SU-DHL-6 (cell line): ENCODE measurements around the gene BPIFA3.

ENCODE experiments used
- H2AFZ ChIP-seq: fragments of 200-600 bp; sonication (generic); 2 replicates; pipeline ENCODE4 v1.6.1; 2014; ENCODE audit warnings: low read depth, mild to moderate bottlenecking, moderate library complexity, mixed read lengths, antibody characterized with exemption, low read length; ENCODE audit not compliant: severe bottlenecking
- H3F3A ChIP-seq: fragments of 200-600 bp; shearing (Covaris generic); 2 replicates; pipeline ENCODE4 v1.6.0; 2016; ENCODE audit warnings: antibody characterized with exemption, mild to moderate bottlenecking; ENCODE audit not compliant: insufficient read depth
- H3K27ac ChIP-seq: fragments of 200-600 bp; sonication (generic); 2 replicates; pipeline ENCODE4 v1.5.1; 2016; ENCODE audit warnings: low read depth, mild to moderate bottlenecking, low read length, moderate library complexity, mixed read lengths
- H3K27me3 ChIP-seq: fragments of 200-600 bp; sonication (generic), shearing (Covaris generic); 2 replicates; pipeline ENCODE4 v1.6.0; 2014; ENCODE audit warnings: mild to moderate bottlenecking, low read length
- H3K36me3 ChIP-seq: fragments of 200-600 bp; sonication (generic); 2 replicates; pipeline ENCODE4 v1.6.1; 2014; ENCODE audit warnings: mild to moderate bottlenecking, low read length, mixed read lengths
- H3K4me2 ChIP-seq: fragments of 300-600, 200-600 bp; shearing (Covaris generic), sonication (generic); 2 replicates; pipeline ENCODE4 v1.6.0; 2014; ENCODE audit warnings: low read length, low read depth, mild to moderate bottlenecking; ENCODE audit not compliant: poor library complexity, severe bottlenecking
- H3K4me3 ChIP-seq: fragments of 200-600 bp; sonication (generic); 2 replicates; pipeline ENCODE4 v1.5.1; 2014; ENCODE audit warnings: antibody characterized with exemption, low read length, mild to moderate bottlenecking, mixed read lengths; ENCODE audit not compliant: insufficient read depth, poor library complexity, severe bottlenecking
- H3K79me2 ChIP-seq: fragments of 200-600 bp; sonication (generic); 2 replicates; pipeline ENCODE4 v1.6.1; 2014; ENCODE audit warnings: mild to moderate bottlenecking, low read length, moderate library complexity; ENCODE audit not compliant: insufficient read depth
- H3K9ac ChIP-seq: fragments of 200-600 bp; sonication (generic); 2 replicates; pipeline ENCODE4 v1.7.0; 2014; ENCODE audit warnings: mild to moderate bottlenecking, low read length
- H3K9me2 ChIP-seq: fragments of 200-600 bp; sonication (generic); replicated peaks from 2 replicates; pipeline ENCODE4 v1.6.1; 2014; ENCODE audit warnings: low read length; ENCODE audit not compliant: insufficient read depth
- H3K9me3 ChIP-seq: fragments of 200-600 bp; sonication (generic); 2 replicates; pipeline ENCODE4 v1.6.1; 2014; ENCODE audit warnings: low read length, mixed read lengths; ENCODE audit not compliant: insufficient read depth
- H4K20me1 ChIP-seq: fragments of 200-600 bp; sonication (generic); 2 replicates; pipeline ENCODE4 v1.6.1; 2014; ENCODE audit warnings: low read depth, mild to moderate bottlenecking, antibody characterized with exemption, low read length, moderate library complexity, mixed read lengths
- CTCF ChIP-seq: fragments of 200-600 bp; sonication (generic); IDR thresholded peaks from one replicate; pipeline ENCODE4 v1.5.1; 2017; ENCODE audit warnings: antibody characterized with exemption, mild to moderate bottlenecking, low read length, moderate library complexity; ENCODE audit not compliant: insufficient read depth, poor library complexity, severe bottlenecking
- EZH2phosphoT487 ChIP-seq: fragments of 200-600 bp; sonication (generic), shearing (Covaris generic); conservative IDR thresholded peaks from 2 replicates; pipeline ENCODE4 v1.6.1; 2018; ENCODE audit warnings: mild to moderate bottlenecking, antibody characterized with exemption, low read length, moderate library complexity, mixed read lengths

The BPIFA3 gene

GRCh38 chr20:33272155-33272873 is 55.2 kb downstream of the BPIFA3 start:
- Histone ChIP-seq H3K4me2 (no peak overlapping the region), H3K27me3 (no peaks in the 10 kb centered on the region)
- no peak for TF ChIP-seq CTCF
- TF ChIP-seq EZH2phosphoT487 = no peak

GRCh38 chr20:33273117-33273851 is 56.1 kb downstream of the BPIFA3 start:
- Histone ChIP-seq H3K9ac (no peak overlapping the region), H3K4me3 (no peak overlapping the region), H4K20me1 (no peaks in the 10 kb centered on the region), H3K9me2 (no peaks in the 10 kb centered on the region), H2AFZ (no peak overlapping the region), H3K36me3 (no peaks in the 10 kb centered on the region), H3K27me3 (no peaks in the 10 kb centered on the region), H3K27ac (no peak overlapping the region), H3K9me3 (no peaks in the 10 kb centered on the region), H3F3A (no peaks in the 10 kb centered on the region), H3K79me2 (no peaks in the 10 kb centered on the region), H3K4me2 (no peak overlapping the region)
- TF ChIP-seq CTCF = no peak
- TF ChIP-seq EZH2phosphoT487 = no peak

More at GRCh38 chr20:33272155-33272873, 55.2 kb downstream of the BPIFA3 start:
- H3K36me3 ChIP-seq = no peaks in the 10 kb centered on the region
- H3K9me3 ChIP-seq = no peaks in the 10 kb centered on the region
- H3F3A ChIP-seq = no peaks in the 10 kb centered on the region
- H3K9ac ChIP-seq = no peak overlapping the region
- no peaks in the 10 kb centered on the region for H4K20me1 ChIP-seq
- no peaks in the 10 kb centered on the region for H3K9me2 ChIP-seq
- no peaks in the 10 kb centered on the region for H3K79me2 ChIP-seq
- no peak overlapping the region for H3K27ac ChIP-seq
- H2AFZ ChIP-seq = no peak overlapping the region
- no peak overlapping the region for H3K4me3 ChIP-seq

GRCh38 chr20:33275215-33275614 is 58.1 kb downstream of the BPIFA3 start:
- Histone ChIP-seq H2AFZ (no peak overlapping the region), H3K4me3 (no peak overlapping the region), H3K36me3 (no peaks in the 10 kb centered on the region), H3F3A (no peaks in the 10 kb centered on the region), H3K4me2 (no peak overlapping the region), H3K79me2 (no peaks in the 10 kb centered on the region), H3K9ac (no peak overlapping the region), H3K9me2 (no peaks in the 10 kb centered on the region), H3K9me3 (no peaks in the 10 kb centered on the region), H3K27me3 (no peaks in the 10 kb centered on the region), H4K20me1 (no peaks in the 10 kb centered on the region), H3K27ac (no peak overlapping the region)
- TF ChIP-seq EZH2phosphoT487 (no peak), CTCF (no peak)
